OCI-LY1 (cell line): Measurements from ENCODE around the gene PCSK5.

Experiments used
- H2AFZ ChIP-seq: fragments of 200-600 bp; sonication (generic), shearing (Covaris generic); 2 replicates; pipeline ENCODE4 v1.6.0; 2014; ENCODE audit warnings: antibody characterized with exemption, mild to moderate bottlenecking, low read length
- H3F3A ChIP-seq: fragments of 200-600 bp; sonication (generic), shearing (Covaris generic); 2 replicates; pipeline ENCODE4 v1.6.0; 2014; ENCODE audit warnings: mild to moderate bottlenecking, antibody characterized with exemption, low read length, moderate library complexity; ENCODE audit not compliant: insufficient read depth
- H3K27ac ChIP-seq: fragments of 200-600 bp; sonication (generic); 2 replicates; pipeline ENCODE4 v1.5.1; 2014; ENCODE audit warnings: low read length, mixed run types, mild to moderate bottlenecking, low read depth; ENCODE audit not compliant: poor library complexity, severe bottlenecking
- H3K27me3 ChIP-seq: fragments of 200-600 bp; sonication (generic); 2 replicates; pipeline ENCODE4 v1.6.0; 2014; ENCODE audit warnings: antibody characterized with exemption, mild to moderate bottlenecking, low read length, moderate library complexity; ENCODE audit not compliant: insufficient read depth
- H3K36me3 ChIP-seq: fragments of 200-600 bp; sonication (generic); 2 replicates; pipeline ENCODE4 v1.6.1; 2014; ENCODE audit warnings: mild to moderate bottlenecking, antibody characterized with exemption, low read length, moderate library complexity, mixed read lengths; ENCODE audit not compliant: insufficient read depth
- H3K4me1 ChIP-seq: fragments of 200-600 bp; sonication (generic); 2 replicates; pipeline ENCODE4 v1.5.1; 2014; ENCODE audit warnings: mild to moderate bottlenecking, low read length, moderate library complexity; ENCODE audit not compliant: insufficient read depth, severe bottlenecking
- H3K4me2 ChIP-seq: fragments of 200-600 bp; sonication (generic), shearing (Covaris generic); 2 replicates; pipeline ENCODE4 v1.6.1; 2014; ENCODE audit warnings: low read length
- H3K4me3 ChIP-seq: fragments of 200-600 bp; sonication (generic); 2 replicates; pipeline ENCODE4 v1.5.1; 2014; ENCODE audit warnings: low read length, low read depth, mild to moderate bottlenecking, mixed read lengths; ENCODE audit not compliant: poor library complexity, severe bottlenecking
- H3K79me2 ChIP-seq: fragments of 200-600 bp; shearing (Covaris generic); 2 replicates; pipeline ENCODE4 v1.6.1; 2016; ENCODE audit warnings: mixed run types, low read length, mixed read lengths; ENCODE audit not compliant: insufficient read depth
- H3K9ac ChIP-seq: fragments of 200-600 bp; sonication (generic), shearing (Covaris generic); 2 replicates; pipeline ENCODE4 v1.6.1; 2014; ENCODE audit warnings: mild to moderate bottlenecking, low read length, mixed read lengths
- H3K9me2 ChIP-seq: fragments of 200-600 bp; sonication (generic), shearing (Covaris generic); 2 replicates; pipeline ENCODE4 v1.6.1; 2014; ENCODE audit warnings: low read depth, mild to moderate bottlenecking, low read length, mixed read lengths
- H3K9me3 ChIP-seq: fragments of 200-600 bp; shearing (Covaris generic); 2 replicates; pipeline ENCODE4 v1.6.1; 2014; ENCODE audit warnings: low read length, mixed read lengths
- H4K20me1 ChIP-seq: fragments of 200-600 bp; sonication (generic), shearing (Covaris generic); 2 replicates; pipeline ENCODE4 v1.6.0; 2016; ENCODE audit warnings: mild to moderate bottlenecking, low read length; ENCODE audit not compliant: insufficient read depth
- EZH2 ChIP-seq: fragments of 200-600 bp; sonication (generic), shearing (Covaris generic); IDR thresholded peaks from 2 replicates; pipeline ENCODE4 v1.8.0; 2017; ENCODE audit warnings: borderline replicate concordance, mixed run types, mild to moderate bottlenecking, antibody characterized with exemption, low read length, moderate library complexity, mixed read lengths
- TF ChIP-seq, protein P1 (sequence below): fragments of 200-600 bp; sonication (generic), shearing (Covaris generic); IDR thresholded peaks from 2 replicates; pipeline ENCODE4 v1.5.1; 2017; ENCODE audit warnings: mild to moderate bottlenecking, antibody characterized with exemption, low read length, moderate library complexity, mixed read lengths

Gene PCSK5

DNA sequence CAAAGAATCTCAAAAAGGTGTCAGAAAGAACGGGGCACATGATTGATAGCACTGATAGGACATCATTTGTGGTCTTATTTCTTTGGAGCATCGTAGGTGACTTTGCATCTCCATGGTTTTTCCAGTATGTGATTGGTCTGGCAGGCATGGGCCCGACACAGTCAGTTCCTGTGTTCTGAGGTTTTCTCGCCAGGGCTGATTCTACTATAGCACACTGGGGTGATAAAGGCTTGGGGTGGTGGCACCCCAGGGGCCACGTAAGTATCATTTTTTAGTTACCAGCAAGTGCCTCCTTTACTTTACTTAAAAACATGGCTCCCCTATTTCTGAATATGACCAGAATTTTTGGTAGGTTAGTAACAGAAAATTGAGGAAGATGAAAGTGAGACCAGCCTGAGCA, 301.0 kb downstream of the PCSK5 start:
- H3K36me3 ChIP-seq = no peaks in the 10 kb centered on the region
- no peaks in the 10 kb centered on the region for H3K79me2 ChIP-seq
- no peaks in the 10 kb centered on the region for H3K9me2 ChIP-seq
- H3K9ac ChIP-seq = no peak overlapping the region
- H3F3A ChIP-seq = no peaks in the 10 kb centered on the region
- no peak overlapping the region for H3K4me2 ChIP-seq
- H3K4me1 ChIP-seq = no peaks in the 10 kb centered on the region
- H2AFZ ChIP-seq = no peak overlapping the region
- H3K9me3 ChIP-seq = no peaks in the 10 kb centered on the region
- H3K27ac ChIP-seq = no peak overlapping the region
- H3K27me3 ChIP-seq = no peaks in the 10 kb centered on the region
- no peaks in the 10 kb centered on the region for H4K20me1 ChIP-seq
- no peak for TF ChIP-seq EZH2
- TF ChIP-seq, protein P1, sequence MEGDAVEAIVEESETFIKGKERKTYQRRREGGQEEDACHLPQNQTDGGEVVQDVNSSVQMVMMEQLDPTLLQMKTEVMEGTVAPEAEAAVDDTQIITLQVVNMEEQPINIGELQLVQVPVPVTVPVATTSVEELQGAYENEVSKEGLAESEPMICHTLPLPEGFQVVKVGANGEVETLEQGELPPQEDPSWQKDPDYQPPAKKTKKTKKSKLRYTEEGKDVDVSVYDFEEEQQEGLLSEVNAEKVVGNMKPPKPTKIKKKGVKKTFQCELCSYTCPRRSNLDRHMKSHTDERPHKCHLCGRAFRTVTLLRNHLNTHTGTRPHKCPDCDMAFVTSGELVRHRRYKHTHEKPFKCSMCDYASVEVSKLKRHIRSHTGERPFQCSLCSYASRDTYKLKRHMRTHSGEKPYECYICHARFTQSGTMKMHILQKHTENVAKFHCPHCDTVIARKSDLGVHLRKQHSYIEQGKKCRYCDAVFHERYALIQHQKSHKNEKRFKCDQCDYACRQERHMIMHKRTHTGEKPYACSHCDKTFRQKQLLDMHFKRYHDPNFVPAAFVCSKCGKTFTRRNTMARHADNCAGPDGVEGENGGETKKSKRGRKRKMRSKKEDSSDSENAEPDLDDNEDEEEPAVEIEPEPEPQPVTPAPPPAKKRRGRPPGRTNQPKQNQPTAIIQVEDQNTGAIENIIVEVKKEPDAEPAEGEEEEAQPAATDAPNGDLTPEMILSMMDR = no peak
- H3K4me3 ChIP-seq = no peak overlapping the region

DNA sequence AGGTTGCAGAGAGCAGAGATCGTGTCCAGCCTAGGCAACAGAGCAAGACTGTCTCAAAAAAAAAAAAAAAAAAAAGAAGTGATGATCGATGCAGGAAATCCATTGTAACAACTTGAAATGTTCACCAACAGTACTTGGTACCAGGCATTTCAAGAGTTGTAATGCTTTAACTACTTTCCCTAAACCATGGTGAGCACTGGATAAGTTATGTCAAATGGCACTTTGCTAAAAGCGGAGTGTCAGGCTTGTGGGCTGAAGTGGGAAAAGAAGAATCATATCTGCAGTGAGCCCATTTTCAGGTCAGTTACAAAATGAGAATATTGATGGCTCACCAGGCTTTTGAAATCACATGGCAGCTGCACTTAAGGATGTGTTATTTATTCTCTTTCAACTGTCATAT, 301.5 kb downstream of the PCSK5 start:
- Histone ChIP-seq H3K4me2 (no peak overlapping the region), H4K20me1 (no peaks in the 10 kb centered on the region), H3K4me3 (no peak overlapping the region), H3K27me3 (no peaks in the 10 kb centered on the region), H3K27ac (no peak overlapping the region), H3K79me2 (no peaks in the 10 kb centered on the region), H2AFZ (no peak overlapping the region), H3F3A (no peaks in the 10 kb centered on the region), H3K9me2 (no peaks in the 10 kb centered on the region), H3K36me3 (no peaks in the 10 kb centered on the region), H3K9ac (no peak overlapping the region), H3K4me1 (no peaks in the 10 kb centered on the region), H3K9me3 (no peaks in the 10 kb centered on the region)
- TF ChIP-seq, protein P1 = no peak
- no peak for TF ChIP-seq EZH2

DNA sequence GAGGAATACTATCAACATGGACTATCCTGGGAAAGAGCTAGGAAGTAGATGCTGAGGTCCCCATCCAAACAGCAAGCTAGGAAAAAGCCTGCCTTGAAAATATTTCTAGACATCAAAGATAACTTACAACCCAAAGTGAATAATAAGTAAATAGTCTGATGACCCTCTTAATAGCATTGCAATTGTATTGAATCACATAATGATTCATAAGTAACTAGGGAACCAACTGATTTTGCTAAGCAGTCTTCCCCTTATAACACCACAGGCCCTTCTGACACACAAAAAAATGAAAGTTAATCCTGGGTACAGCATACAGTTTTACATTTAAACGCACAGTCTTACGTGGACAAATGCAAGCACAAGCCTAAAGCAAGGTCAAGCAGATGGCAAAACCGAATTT, 304.4 kb downstream of the PCSK5 start:
- no peaks in the 10 kb centered on the region for H3F3A ChIP-seq
- no peaks in the 10 kb centered on the region for H4K20me1 ChIP-seq
- H3K9me3 ChIP-seq = no peaks in the 10 kb centered on the region
- H2AFZ ChIP-seq = no peak overlapping the region
- H3K4me1 ChIP-seq = no peaks in the 10 kb centered on the region
- no peak for TF ChIP-seq EZH2
- TF ChIP-seq, protein P1 = no peak
- H3K79me2 ChIP-seq = no peaks in the 10 kb centered on the region
- no peak overlapping the region for H3K4me2 ChIP-seq
- H3K27ac ChIP-seq = no peak overlapping the region
- no peak overlapping the region for H3K4me3 ChIP-seq
- peaks cover 3% of the 10 kb centered on the region; the same call in 1 of the 2 replicates for H3K27me3 ChIP-seq
- H3K9ac ChIP-seq = no peak overlapping the region
- H3K36me3 ChIP-seq = no peaks in the 10 kb centered on the region
- no peaks in the 10 kb centered on the region for H3K9me2 ChIP-seq
